HepG2 (cell line): ENCODE data around the gene RAB3B. TPM values are rescaled to one million over a fixed set of nuclear protein-coding genes. Genes with fewer than 3 reads are reported as not detected.

ENCODE experiments used
- POLR2G ChIP-seq: fragments of 200-400 bp; formaldehyde crosslinking; IDR thresholded peaks from 2 replicates; pipeline ENCODE4 v1.6.1; 2018; ENCODE audit warnings: mild to moderate bottlenecking, low read depth, low read length, moderate library complexity
- SNAPC5 ChIP-seq: sonication (generic); formaldehyde crosslinking; IDR thresholded peaks from 2 replicates; pipeline ENCODE4 v1.8.1; 2023; ENCODE audit warnings: mild to moderate bottlenecking, missing genetic modification reagents, borderline replicate concordance
- SP2 ChIP-seq: sonication (generic); formaldehyde crosslinking; IDR thresholded peaks from 2 replicates; pipeline ENCODE4 v1.5.1; 2020; ENCODE audit warnings: mild to moderate bottlenecking, missing genetic modification reagents
- THAP8 ChIP-seq: sonication (generic); formaldehyde crosslinking; IDR thresholded peaks from 2 replicates; pipeline ENCODE4 v1.5.1; 2020; ENCODE audit warnings: missing genetic modification reagents, mild to moderate bottlenecking, borderline replicate concordance
- TRAFD1 ChIP-seq: sonication (generic); formaldehyde crosslinking; IDR thresholded peaks from 2 replicates; pipeline ENCODE4 v1.5.1; 2020; ENCODE audit warnings: missing genetic modification reagents, mild to moderate bottlenecking, borderline replicate concordance
- ZNF44 ChIP-seq: sonication (generic); formaldehyde crosslinking; IDR thresholded peaks from 2 replicates; pipeline ENCODE4 v1.5.1; 2020; ENCODE audit warnings: mild to moderate bottlenecking, missing genetic modification reagents
- ZNF501 ChIP-seq: sonication (generic); formaldehyde crosslinking; IDR thresholded peaks from 2 replicates; pipeline ENCODE4 v1.5.1; 2020; ENCODE audit warnings: mild to moderate bottlenecking, moderate library complexity, missing genetic modification reagents
- ZNF609 ChIP-seq: sonication (generic); formaldehyde crosslinking; IDR thresholded peaks from 2 replicates; pipeline ENCODE4 v1.4.0; 2020; ENCODE audit warnings: mild to moderate bottlenecking, missing genetic modification reagents, borderline replicate concordance
- ZNF672 ChIP-seq: sonication (generic); formaldehyde crosslinking; IDR thresholded peaks from 2 replicates; pipeline ENCODE4 v1.8.1; 2022; ENCODE audit warnings: missing genetic modification reagents
- ZNF678 ChIP-seq: sonication (generic); formaldehyde crosslinking; IDR thresholded peaks from 2 replicates; pipeline ENCODE4 v1.4.0; 2020; ENCODE audit warnings: mild to moderate bottlenecking, missing genetic modification reagents
- ZNF720 ChIP-seq: sonication (generic); formaldehyde crosslinking; IDR thresholded peaks from 2 replicates; pipeline ENCODE4 v1.4.0; 2020; ENCODE audit warnings: missing genetic modification reagents
- ZNF883 ChIP-seq: sonication (generic); formaldehyde crosslinking; IDR thresholded peaks from 2 replicates; pipeline ENCODE4 v1.5.1; 2020; ENCODE audit warnings: mild to moderate bottlenecking, missing genetic modification reagents; ENCODE audit errors: not compliant biosample characterization
- polyA plus RNA-seq, 8 experiments: library from polyadenylated mRNA; depleted of rRNA in 3 of 8; stranded (reverse) in 7 of 8; unstranded in 1 of 8; fragments of >200 nt; fragmentation: Illumina TruSeq in 4 of 8; extraction: Trizol in 4 of 8; gene quantifications; 2 replicates each; pipeline versions ENCODE4 v1.2.1 to v1.2.3, GENCODE V29; 2011 to 2016; ENCODE audit warnings: low read depth in 4 of 8, missing spikeins in 1 of 8, mixed read lengths in 1 of 8; ENCODE audit not compliant: insufficient read depth in 1 of 8
- total RNA-seq, 5 experiments: library from RNA; depleted of rRNA; stranded (reverse); fragments of >200 nt; fragmentation: Illumina TruSeq; extraction: Trizol; gene quantifications; 2 replicates each; pipeline ENCODE4 v1.2.3, GENCODE V29; 2016; ENCODE audit warnings: low read depth in 1 of 5
- TF ChIP-seq, protein P1 (sequence below): sonication (generic); formaldehyde crosslinking; IDR thresholded peaks from 2 replicates; pipeline ENCODE4 v1.5.0; 2020; ENCODE audit warnings: mild to moderate bottlenecking, missing genetic modification reagents, borderline replicate concordance
- TF ChIP-seq, protein P2 (sequence below): sonication (generic); formaldehyde crosslinking; IDR thresholded peaks from 2 replicates; pipeline ENCODE4 v1.4.0; 2020; ENCODE audit warnings: missing genetic modification reagents

RAB3B gene
- total and polyA plus RNA-seq, 2 of the 13 experiments (the other 11 are each of a cell fraction or from before 2014, with no cell fraction given), result 1.0 to 1.2 TPM

- TF ChIP-seq ZNF609 (CRISPR knock-in tag) (no peak), THAP8 (CRISPR knock-in tag) (no peak), TRAFD1 (CRISPR knock-in tag) (no peak), SP2 (CRISPR knock-in tag) (no peak), ZNF720 (CRISPR knock-in tag) (no peak), ZNF678 (CRISPR knock-in tag) (no peak), POLR2G (no peak), ZNF672 (CRISPR knock-in tag) (no peak), ZNF883 (CRISPR knock-in tag) (no peak), ZNF44 (CRISPR knock-in tag) (no peak), SNAPC5 (no peak), ZNF501 (CRISPR knock-in tag) (no peak)
- TF ChIP-seq, protein P1, sequence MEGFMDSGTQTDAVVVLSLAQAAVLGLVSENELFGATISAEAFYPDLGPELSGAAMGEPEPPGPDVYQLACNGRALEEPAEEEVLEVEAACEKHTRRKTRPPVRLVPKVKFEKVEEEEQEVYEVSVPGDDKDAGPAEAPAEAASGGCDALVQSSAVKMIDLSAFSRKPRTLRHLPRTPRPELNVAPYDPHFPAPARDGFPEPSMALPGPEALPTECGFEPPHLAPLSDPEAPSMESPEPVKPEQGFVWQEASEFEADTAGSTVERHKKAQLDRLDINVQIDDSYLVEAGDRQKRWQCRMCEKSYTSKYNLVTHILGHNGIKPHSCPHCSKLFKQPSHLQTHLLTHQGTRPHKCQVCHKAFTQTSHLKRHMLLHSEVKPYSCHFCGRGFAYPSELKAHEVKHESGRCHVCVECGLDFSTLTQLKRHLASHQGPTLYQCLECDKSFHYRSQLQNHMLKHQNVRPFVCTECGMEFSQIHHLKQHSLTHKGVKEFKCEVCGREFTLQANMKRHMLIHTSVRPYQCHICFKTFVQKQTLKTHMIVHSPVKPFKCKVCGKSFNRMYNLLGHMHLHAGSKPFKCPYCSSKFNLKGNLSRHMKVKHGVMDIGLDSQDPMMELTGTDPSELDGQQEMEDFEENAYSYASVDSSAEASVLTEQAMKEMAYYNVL (CRISPR knock-in tag), result no peak
- TF ChIP-seq, protein P2, sequence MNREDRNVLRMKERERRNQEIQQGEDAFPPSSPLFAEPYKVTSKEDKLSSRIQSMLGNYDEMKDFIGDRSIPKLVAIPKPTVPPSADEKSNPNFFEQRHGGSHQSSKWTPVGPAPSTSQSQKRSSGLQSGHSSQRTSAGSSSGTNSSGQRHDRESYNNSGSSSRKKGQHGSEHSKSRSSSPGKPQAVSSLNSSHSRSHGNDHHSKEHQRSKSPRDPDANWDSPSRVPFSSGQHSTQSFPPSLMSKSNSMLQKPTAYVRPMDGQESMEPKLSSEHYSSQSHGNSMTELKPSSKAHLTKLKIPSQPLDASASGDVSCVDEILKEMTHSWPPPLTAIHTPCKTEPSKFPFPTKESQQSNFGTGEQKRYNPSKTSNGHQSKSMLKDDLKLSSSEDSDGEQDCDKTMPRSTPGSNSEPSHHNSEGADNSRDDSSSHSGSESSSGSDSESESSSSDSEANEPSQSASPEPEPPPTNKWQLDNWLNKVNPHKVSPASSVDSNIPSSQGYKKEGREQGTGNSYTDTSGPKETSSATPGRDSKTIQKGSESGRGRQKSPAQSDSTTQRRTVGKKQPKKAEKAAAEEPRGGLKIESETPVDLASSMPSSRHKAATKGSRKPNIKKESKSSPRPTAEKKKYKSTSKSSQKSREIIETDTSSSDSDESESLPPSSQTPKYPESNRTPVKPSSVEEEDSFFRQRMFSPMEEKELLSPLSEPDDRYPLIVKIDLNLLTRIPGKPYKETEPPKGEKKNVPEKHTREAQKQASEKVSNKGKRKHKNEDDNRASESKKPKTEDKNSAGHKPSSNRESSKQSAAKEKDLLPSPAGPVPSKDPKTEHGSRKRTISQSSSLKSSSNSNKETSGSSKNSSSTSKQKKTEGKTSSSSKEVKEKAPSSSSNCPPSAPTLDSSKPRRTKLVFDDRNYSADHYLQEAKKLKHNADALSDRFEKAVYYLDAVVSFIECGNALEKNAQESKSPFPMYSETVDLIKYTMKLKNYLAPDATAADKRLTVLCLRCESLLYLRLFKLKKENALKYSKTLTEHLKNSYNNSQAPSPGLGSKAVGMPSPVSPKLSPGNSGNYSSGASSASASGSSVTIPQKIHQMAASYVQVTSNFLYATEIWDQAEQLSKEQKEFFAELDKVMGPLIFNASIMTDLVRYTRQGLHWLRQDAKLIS (CRISPR knock-in tag), result no peak
Observed at GRCh38 chr1:51910221-51911000, 80.1 kb downstream of the RAB3B start (continued).
